H9 (cell line): ENCODE measurements around the gene YDJC. TPM values are rescaled to one million over a fixed set of nuclear protein-coding genes. Genes with fewer than 3 reads are reported as not detected.

Experiments used
- DNase-seq: peaks from one replicate; pipeline ENCODE4 v3.0.0-alpha.2; 2017
- H2AFZ ChIP-seq: one replicate; pipeline ENCODE4 v1.6.1; 2013; ENCODE audit warnings: mild to moderate bottlenecking, low read length, control low read depth, moderate library complexity
- H2AK5ac ChIP-seq: 2 replicates; pipeline ENCODE4 v1.6.1; 2013; ENCODE audit warnings: low read length, control low read depth, mixed read lengths; ENCODE audit not compliant: insufficient read length
- H2BK120ac ChIP-seq: one replicate; pipeline ENCODE4 v1.6.1; 2013; ENCODE audit warnings: low read depth, mild to moderate bottlenecking, low read length, control low read depth, inconsistent platforms; ENCODE audit not compliant: poor library complexity, severe bottlenecking
- H2BK12ac ChIP-seq: 2 replicates; pipeline ENCODE4 v1.6.1; 2013; ENCODE audit warnings: low read length, control low read depth, mixed read lengths, low read depth; ENCODE audit not compliant: insufficient read length
- H2BK15ac ChIP-seq: 2 replicates; pipeline ENCODE4 v1.6.1; 2013; ENCODE audit warnings: low read depth, low read length, control low read depth
- H2BK20ac ChIP-seq: one replicate; pipeline ENCODE4 v1.6.1; 2013; ENCODE audit warnings: low read depth, mild to moderate bottlenecking, low read length, control low read depth, inconsistent platforms; ENCODE audit not compliant: poor library complexity, severe bottlenecking
- H2BK5ac ChIP-seq: 2 replicates; pipeline ENCODE4 v1.6.1; 2013; ENCODE audit warnings: low read length, control low read depth, mixed read lengths; ENCODE audit not compliant: insufficient read length
- H3K14ac ChIP-seq: 2 replicates; pipeline ENCODE4 v1.6.1; 2013; ENCODE audit warnings: low read length, control low read depth; ENCODE audit not compliant: insufficient read depth
- H3K18ac ChIP-seq: 2 replicates; pipeline ENCODE4 v1.6.1; 2013; ENCODE audit warnings: low read depth, mild to moderate bottlenecking, mixed read lengths, low read length, control low read depth; ENCODE audit not compliant: insufficient read length
- H3K23ac ChIP-seq: 2 replicates; pipeline ENCODE4 v1.6.1; 2013; ENCODE audit warnings: low read length, control low read depth, mixed read lengths, low read depth; ENCODE audit not compliant: insufficient read length
- H3K23me2 ChIP-seq: 2 replicates; pipeline ENCODE4 v1.6.1; 2013; ENCODE audit warnings: low read depth, mild to moderate bottlenecking, mixed read lengths, low read length, control low read depth; ENCODE audit not compliant: insufficient read length, poor library complexity, severe bottlenecking
- H3K27ac ChIP-seq: 2 replicates; pipeline ENCODE4 v1.5.1; 2013; ENCODE audit warnings: low read length, control low read depth, mixed read lengths, low read depth; ENCODE audit not compliant: insufficient read length
- H3K27me3 ChIP-seq: 2 replicates; pipeline ENCODE4 v1.6.1; 2013; ENCODE audit warnings: low read length, control low read depth, inconsistent platforms; ENCODE audit not compliant: insufficient read depth
- H3K4ac ChIP-seq: 2 replicates; pipeline ENCODE4 v1.6.1; 2013; ENCODE audit warnings: low read depth, mild to moderate bottlenecking, control low read depth, inconsistent platforms, low read length, moderate library complexity
- H3K4me1 ChIP-seq: 2 replicates; pipeline ENCODE4 v1.6.1; 2013; ENCODE audit warnings: low read length, control low read depth, inconsistent platforms; ENCODE audit not compliant: insufficient read depth
- H3K4me2 ChIP-seq: 2 replicates; pipeline ENCODE4 v1.6.1; 2013; ENCODE audit warnings: low read length, control low read depth, mixed read lengths; ENCODE audit not compliant: insufficient read length, insufficient read depth
- H3K56ac ChIP-seq: 2 replicates; pipeline ENCODE4 v1.6.1; 2013; ENCODE audit warnings: low read depth, mild to moderate bottlenecking, mixed read lengths, low read length, control low read depth; ENCODE audit not compliant: insufficient read length
- H3K79me1 ChIP-seq: 2 replicates; pipeline ENCODE4 v1.6.1; 2013; ENCODE audit warnings: low read depth, mild to moderate bottlenecking, moderate library complexity, low read length, control low read depth, inconsistent platforms; ENCODE audit not compliant: insufficient read depth, poor library complexity, severe bottlenecking
- H3K79me2 ChIP-seq: 2 replicates; pipeline ENCODE4 v1.6.1; 2013; ENCODE audit warnings: low read length, control low read depth, inconsistent platforms; ENCODE audit not compliant: insufficient read depth
- H3K9ac ChIP-seq: 2 replicates; pipeline ENCODE4 v1.6.1; 2013; ENCODE audit warnings: low read length, control low read depth, mixed read lengths; ENCODE audit not compliant: insufficient read length; ENCODE audit errors: extremely low read depth
- H3K9me3 ChIP-seq: one replicate; pipeline ENCODE4 v1.6.1; 2013; ENCODE audit warnings: low read depth, low read length, inconsistent platforms; ENCODE audit not compliant: control insufficient read depth
- H3T11ph ChIP-seq: one replicate; pipeline ENCODE4 v1.6.1; 2013; ENCODE audit warnings: mild to moderate bottlenecking, low read length, control low read depth, inconsistent platforms
- H4K20me1 ChIP-seq: one replicate; pipeline ENCODE4 v1.6.1; 2013; ENCODE audit not compliant: control insufficient read depth, insufficient read length, insufficient read depth
- H4K5ac ChIP-seq: 2 replicates; pipeline ENCODE4 v1.6.1; 2013; ENCODE audit warnings: low read depth, mild to moderate bottlenecking, mixed read lengths, low read length, control low read depth; ENCODE audit not compliant: insufficient read length
- H4K8ac ChIP-seq: replicated peaks from 2 replicates; pipeline ENCODE4 v1.6.1; 2013; ENCODE audit warnings: low read length, control low read depth, mixed read lengths, low read depth; ENCODE audit not compliant: insufficient read length
- H4K91ac ChIP-seq: 2 replicates; pipeline ENCODE4 v1.6.1; 2013; ENCODE audit warnings: low read depth, mild to moderate bottlenecking, moderate library complexity, mixed read lengths, low read length, control low read depth; ENCODE audit not compliant: insufficient read length
- H3K27ac Mint-ChIP-seq, 3 experiments: 2 replicates in 2 of 3; 3 replicates in 1 of 3; pipeline ENCODE4 v1.8.0; 2020 to 2021; ENCODE audit warnings: mixed read lengths in 3 of 3, mild to moderate bottlenecking in 1 of 3, moderate library complexity in 1 of 3
- H3K27me3 Mint-ChIP-seq: 2 replicates; pipeline ENCODE4 v1.8.0; 2021; ENCODE audit warnings: low read depth, mild to moderate bottlenecking, moderate library complexity, mixed read lengths
- H3K36me3 Mint-ChIP-seq, 3 experiments: 2 replicates in 2 of 3; 3 replicates in 1 of 3; pipeline ENCODE4 v1.8.0; 2020 to 2021; ENCODE audit warnings: low read depth in 3 of 3, mixed read lengths in 3 of 3; ENCODE audit not compliant: insufficient read depth in 1 of 3
- H3K4me1 Mint-ChIP-seq, 2 experiments: 2 replicates each; pipeline ENCODE4 v1.8.0; 2020; ENCODE audit warnings: mixed read lengths in 2 of 2
- H3K4me3 Mint-ChIP-seq, 2 experiments: 2 replicates in 1 of 2; 3 replicates in 1 of 2; pipeline ENCODE4 v1.8.0; 2020 to 2021; ENCODE audit warnings: mild to moderate bottlenecking in 2 of 2, mixed read lengths in 2 of 2, moderate library complexity in 1 of 2
- H3K9me3 Mint-ChIP-seq, 2 experiments: 2 replicates in 1 of 2; 3 replicates in 1 of 2; pipeline ENCODE4 v1.8.0; 2020; ENCODE audit warnings: mild to moderate bottlenecking in 2 of 2, mixed read lengths in 2 of 2, moderate library complexity in 1 of 2
- WGBS: extraction: QIAGEN DNeasy Blood & Tissue Kit; methylation state at CpG from one replicate; pipeline ENCODE4 v1.1.7; 2013; ENCODE audit warnings: missing lambda C conversion rate, low lambda C conversion rate, mixed read lengths; ENCODE audit not compliant: insufficient read length; ENCODE audit errors: extremely low coverage; 5-methylcytosine and 5-hydroxymethylcytosine counted together
- total RNA-seq: library from RNA; stranded (reverse); gene quantifications from 2 replicates; pipeline ENCODE4 v1.2.1, GENCODE V29; 2021
- TF ChIP-seq, protein P1 (sequence below): fragments of 200-600 bp; sonication (generic); conservative IDR thresholded peaks from 3 replicates; pipeline ENCODE4 v1.8.0; 2021; ENCODE audit warnings: antibody characterized with exemption, mild to moderate bottlenecking

The YDJC gene
- total RNA-seq, 1 experiment from 2014 or later: 30.2 TPM

DNA sequence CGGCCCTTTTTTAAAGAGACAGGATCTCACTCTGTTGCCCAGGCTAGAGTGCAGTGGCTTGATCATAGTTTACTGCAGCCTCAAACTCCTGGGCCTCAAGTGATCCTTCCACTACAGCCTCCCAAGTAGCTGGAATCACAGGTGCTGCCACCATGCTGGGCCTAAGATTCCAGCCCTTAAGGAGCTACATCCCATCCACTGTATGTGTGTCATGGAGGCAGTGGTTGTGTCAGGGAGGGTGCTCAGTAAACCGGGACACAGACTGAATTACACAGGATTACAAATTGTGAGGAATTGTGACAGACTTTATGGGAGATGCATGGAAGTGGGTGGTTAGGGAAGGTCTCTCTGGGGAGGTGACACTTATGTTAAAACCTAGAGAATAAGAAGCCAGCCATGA, 33.9 kb upstream of the YDJC start:
- Histone ChIP-seq H4K91ac (no peak overlapping the region), H4K20me1 (no peaks in the 10 kb centered on the region), H3K4me2 (no peak overlapping the region), H3K4me1 (no peaks in the 10 kb centered on the region), H3K56ac (no peak overlapping the region), H3K9ac (no peak overlapping the region), H3K27me3 (no peaks in the 10 kb centered on the region), H4K5ac (no peak overlapping the region), H3K23me2 (no peaks in the 10 kb centered on the region), H3K18ac (no peak overlapping the region), H2AFZ (no peak overlapping the region), H3K27ac (no peak overlapping the region), H2BK120ac (no peak overlapping the region), H2BK20ac (no peak overlapping the region), H3K9me3 (no peaks in the 10 kb centered on the region), H2BK5ac (no peak overlapping the region), H3K79me1 (peaks cover 3% of the 10 kb centered on the region), H3K79me2 (no peaks in the 10 kb centered on the region), H4K8ac (no peak overlapping the region), H3T11ph (no peak overlapping the region), H2AK5ac (no peak overlapping the region), H3K23ac (no peak overlapping the region), H3K14ac (no peak overlapping the region), H2BK12ac (no peak overlapping the region), H2BK15ac (no peak overlapping the region), H3K4ac (no peak overlapping the region)
- Mint-ChIP-seq H3K4me3 (no peak overlapping the region), H3K27me3 (peaks cover 21% of the 10 kb centered on the region), H3K27ac (no peak overlapping the region), H3K4me1 (peaks cover 5 to 14% of the 10 kb centered on the region in 2 experiments), H3K9me3 (no peaks in the 10 kb centered on the region; a peak in 1 of 5 replicates), H3K36me3 (no peaks in the 10 kb centered on the region)
- no CpG with 5 or more reads among the region's 2 CpGs for WGBS
- DNase-seq: no peak
- TF ChIP-seq, protein P1, sequence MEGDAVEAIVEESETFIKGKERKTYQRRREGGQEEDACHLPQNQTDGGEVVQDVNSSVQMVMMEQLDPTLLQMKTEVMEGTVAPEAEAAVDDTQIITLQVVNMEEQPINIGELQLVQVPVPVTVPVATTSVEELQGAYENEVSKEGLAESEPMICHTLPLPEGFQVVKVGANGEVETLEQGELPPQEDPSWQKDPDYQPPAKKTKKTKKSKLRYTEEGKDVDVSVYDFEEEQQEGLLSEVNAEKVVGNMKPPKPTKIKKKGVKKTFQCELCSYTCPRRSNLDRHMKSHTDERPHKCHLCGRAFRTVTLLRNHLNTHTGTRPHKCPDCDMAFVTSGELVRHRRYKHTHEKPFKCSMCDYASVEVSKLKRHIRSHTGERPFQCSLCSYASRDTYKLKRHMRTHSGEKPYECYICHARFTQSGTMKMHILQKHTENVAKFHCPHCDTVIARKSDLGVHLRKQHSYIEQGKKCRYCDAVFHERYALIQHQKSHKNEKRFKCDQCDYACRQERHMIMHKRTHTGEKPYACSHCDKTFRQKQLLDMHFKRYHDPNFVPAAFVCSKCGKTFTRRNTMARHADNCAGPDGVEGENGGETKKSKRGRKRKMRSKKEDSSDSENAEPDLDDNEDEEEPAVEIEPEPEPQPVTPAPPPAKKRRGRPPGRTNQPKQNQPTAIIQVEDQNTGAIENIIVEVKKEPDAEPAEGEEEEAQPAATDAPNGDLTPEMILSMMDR: no peak
